Endodermal cell (in vitro differentiated cells): ENCODE measurements around the gene KCNQ1. TPM values are rescaled to one million over a fixed set of nuclear protein-coding genes. Genes with fewer than 3 reads are reported as not detected.

Source experiments
- DNase-seq: peaks from one replicate; pipeline ENCODE4 v3.0.0-alpha.2; 2017
- H3K27ac ChIP-seq: 2 replicates; pipeline ENCODE4 v1.5.1; 2013; ENCODE audit warnings: mild to moderate bottlenecking, low read depth, low read length, moderate library complexity
- H3K27me3 ChIP-seq: 2 replicates; pipeline ENCODE4 v1.6.1; 2013; ENCODE audit warnings: mild to moderate bottlenecking, low read length, moderate library complexity; ENCODE audit not compliant: insufficient read depth, control insufficient read depth, poor library complexity, severe bottlenecking
- H3K36me3 ChIP-seq: 2 replicates; pipeline ENCODE4 v1.7.0; 2013; ENCODE audit warnings: mild to moderate bottlenecking, low read length, moderate library complexity; ENCODE audit not compliant: control insufficient read depth, insufficient read depth
- H3K4me1 ChIP-seq: one replicate; pipeline ENCODE4 v1.7.0; 2013; ENCODE audit warnings: low read length; ENCODE audit not compliant: control insufficient read depth, insufficient read depth
- H3K4me3 ChIP-seq: 2 replicates; pipeline ENCODE4 v1.5.1; 2013; ENCODE audit warnings: mild to moderate bottlenecking, low read length, moderate library complexity
- H3K9ac ChIP-seq: 2 replicates; pipeline ENCODE4 v1.6.1; 2013; ENCODE audit warnings: mild to moderate bottlenecking, low read length, moderate library complexity; ENCODE audit not compliant: poor library complexity, severe bottlenecking; ENCODE audit errors: extremely low read depth
- H3K9me3 ChIP-seq: 2 replicates; pipeline ENCODE4 v1.6.1; 2013; ENCODE audit warnings: mild to moderate bottlenecking, low read length, moderate library complexity; ENCODE audit not compliant: control insufficient read depth
- H3K27ac Mint-ChIP-seq: 2 replicates; pipeline ENCODE4 v1.8.0; 2020; ENCODE audit warnings: mixed read lengths
- H3K27me3 Mint-ChIP-seq: 2 replicates; pipeline ENCODE4 v1.8.0; 2021; ENCODE audit warnings: mild to moderate bottlenecking, mixed read lengths; ENCODE audit not compliant: insufficient read depth
- H3K36me3 Mint-ChIP-seq: 2 replicates; pipeline ENCODE4 v1.8.0; 2020; ENCODE audit warnings: low read depth, mixed read lengths
- H3K4me1 Mint-ChIP-seq: 2 replicates; pipeline ENCODE4 v1.8.0; 2020; ENCODE audit warnings: mixed read lengths
- H3K4me3 Mint-ChIP-seq: 2 replicates; pipeline ENCODE4 v1.8.0; 2020; ENCODE audit warnings: mild to moderate bottlenecking, moderate library complexity, mixed read lengths
- H3K9me3 Mint-ChIP-seq: 2 replicates; pipeline ENCODE4 v1.8.0; 2020; ENCODE audit warnings: mild to moderate bottlenecking, mixed read lengths
- CTCF ChIP-seq: fragments of 200-600 bp; sonication (generic); conservative IDR thresholded peaks from 2 replicates; pipeline ENCODE4 v1.5.0; 2021; ENCODE audit warnings: antibody characterized with exemption, mild to moderate bottlenecking
- WGBS, 2 experiments: methylation state at CpG; one replicate each; pipeline versions ENCODE4 v1.1.5 to v1.1.7; 2013; ENCODE audit warnings: missing lambda C conversion rate in 2 of 2, mixed read lengths in 1 of 2; ENCODE audit not compliant: insufficient coverage in 1 of 2, insufficient read length in 1 of 2; 5-methylcytosine and 5-hydroxymethylcytosine counted together
- total RNA-seq, 2 donors: library from RNA; stranded (reverse); fragmentation: NEBNext Ultra II Directional in 1 of 2; extraction: Animal tissue kit (Norgen Biotek cat#: 25700) in 1 of 2; gene quantifications; 2 replicates in 1 of 2; 3 replicates in 1 of 2; pipeline ENCODE4 v1.2.1, GENCODE V29; 2021

KCNQ1 gene
- total RNA-seq, 2 donors from 2014 or later, result 1.8 to 3.5 TPM

DNA sequence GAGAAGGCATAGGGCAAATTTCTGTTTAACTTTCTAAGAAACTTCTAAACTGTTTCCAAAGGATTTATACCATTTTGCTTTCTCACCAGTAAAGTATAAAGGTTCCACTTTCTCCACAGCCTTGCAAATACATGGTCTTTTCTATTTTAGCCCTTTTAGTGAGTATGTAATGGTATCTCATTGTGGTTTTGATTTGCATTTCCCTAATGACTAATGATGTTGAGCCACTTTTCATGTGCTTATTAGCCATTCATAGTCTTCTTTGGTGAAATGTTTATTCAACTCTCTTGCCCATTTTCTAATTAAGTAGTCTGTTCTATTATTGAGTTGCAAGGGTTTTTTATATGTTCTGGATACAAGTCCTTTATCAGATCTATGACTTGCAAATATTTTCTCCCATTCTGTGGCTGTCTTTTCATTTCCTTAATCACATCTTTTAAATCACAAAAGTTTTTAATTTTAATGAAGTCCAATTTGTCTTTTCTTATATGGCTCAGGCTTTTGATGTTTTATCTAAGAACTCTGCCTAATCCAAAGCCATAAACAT lies 338.8 kb downstream of the KCNQ1 start:
- no peak overlapping the region for H3K4me3 Mint-ChIP-seq
- Histone ChIP-seq H3K27me3 (no peaks in the 10 kb centered on the region), H3K9ac (no peak overlapping the region), H3K27ac (no peak overlapping the region), H3K4me3 (no peak overlapping the region), H3K4me1 (peaks cover 11% of the 10 kb centered on the region), H3K9me3 (peaks cover 9% of the 10 kb centered on the region), H3K36me3 (no peaks in the 10 kb centered on the region)
- peaks cover 10% of the 10 kb centered on the region for H3K4me1 Mint-ChIP-seq
- H3K36me3 Mint-ChIP-seq, result no peaks in the 10 kb centered on the region
- H3K27ac Mint-ChIP-seq, result no peak overlapping the region
- peaks cover 10% of the 10 kb centered on the region for H3K27me3 Mint-ChIP-seq
- no peak for TF ChIP-seq CTCF
- DNase-seq, result no peak
- H3K9me3 Mint-ChIP-seq, result peaks cover 9% of the 10 kb centered on the region

- H3K9me3 Mint-ChIP-seq, result peaks cover 9% of the 10 kb centered on the region
- Histone ChIP-seq H3K27me3 (peaks cover 29% of the 10 kb centered on the region), H3K4me1 (no peaks in the 10 kb centered on the region), H3K27ac (no peak overlapping the region), H3K9ac (no peak overlapping the region), H3K36me3 (no peaks in the 10 kb centered on the region), H3K4me3 (no peak overlapping the region), H3K9me3 (peaks cover 9% of the 10 kb centered on the region)
- 90 to 95% methylated on average over 7 to 9 of the region's 10 CpGs for WGBS, 2 experiments
- TF ChIP-seq CTCF, result no peak
- no peaks in the 10 kb centered on the region for H3K36me3 Mint-ChIP-seq
- no peak overlapping the region for H3K4me3 Mint-ChIP-seq
- H3K4me1 Mint-ChIP-seq, result no peaks in the 10 kb centered on the region
- H3K27me3 Mint-ChIP-seq, result peaks cover 40% of the 10 kb centered on the region
- DNase-seq, result no peak
- H3K27ac Mint-ChIP-seq, result no peak overlapping the region
Observed at GRCh38 chr11:2787816-2788167, 343.0 kb downstream of the KCNQ1 start.

DNA sequence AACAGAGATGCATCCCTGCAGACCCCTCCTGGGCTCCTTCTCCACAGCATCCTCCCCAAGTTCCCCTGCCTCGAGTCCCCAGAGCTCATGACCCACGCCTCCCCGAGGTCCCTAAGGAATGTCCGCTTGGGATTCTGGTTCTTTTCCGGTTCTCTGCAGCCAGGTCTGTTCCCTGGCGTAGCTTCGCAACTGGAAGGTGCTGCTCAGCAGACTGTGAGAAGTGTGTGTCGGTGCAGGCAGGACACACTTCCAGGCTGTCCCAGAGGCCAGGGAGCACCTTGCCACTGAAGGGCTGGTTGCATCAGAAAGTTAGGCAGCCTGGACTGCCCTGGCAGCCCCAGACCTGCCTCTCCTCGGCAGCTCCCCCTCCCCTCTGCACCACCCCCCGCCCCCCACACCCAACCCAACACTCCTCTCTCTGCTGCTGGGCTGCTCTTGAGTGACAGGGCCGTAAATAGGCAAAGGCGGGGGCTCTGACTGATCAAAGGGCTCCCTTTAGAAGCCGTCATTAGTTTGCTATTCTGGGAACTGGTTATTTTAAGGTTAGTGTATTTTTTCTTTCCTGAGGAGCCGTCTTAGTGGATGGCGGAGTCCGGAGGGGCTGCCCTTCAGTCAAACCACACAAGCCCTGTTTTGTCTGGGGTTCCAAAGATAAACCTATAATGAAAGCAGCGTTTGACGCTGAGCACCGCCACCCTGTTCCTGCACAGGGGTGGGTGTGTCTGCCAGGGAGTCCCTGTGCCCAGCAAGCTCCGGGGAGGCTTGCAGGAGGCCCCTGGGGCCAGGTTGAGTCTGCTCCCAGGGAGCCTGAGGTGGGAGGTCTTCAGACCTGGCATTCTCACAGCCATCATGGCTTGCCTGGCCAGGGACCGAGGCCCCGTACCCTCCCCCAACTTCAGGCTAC lies 343.6 kb downstream of the KCNQ1 start:
- peaks cover 45% of the 10 kb centered on the region for H3K27me3 Mint-ChIP-seq
- Histone ChIP-seq H3K27me3 (peaks cover 29% of the 10 kb centered on the region), H3K27ac (no peak overlapping the region), H3K9me3 (peaks cover 9% of the 10 kb centered on the region), H3K4me1 (no peaks in the 10 kb centered on the region), H3K36me3 (no peaks in the 10 kb centered on the region), H3K9ac (no peak overlapping the region), H3K4me3 (no peak overlapping the region)
- 77% methylated on average over 9 to 19 of the region's 22 CpGs for WGBS, 2 experiments
- DNase-seq, result peak; percentile 60
- H3K4me1 Mint-ChIP-seq, result no peaks in the 10 kb centered on the region
- no peak overlapping the region for H3K4me3 Mint-ChIP-seq
- H3K9me3 Mint-ChIP-seq, result peaks cover 9% of the 10 kb centered on the region
- no peaks in the 10 kb centered on the region for H3K36me3 Mint-ChIP-seq
- TF ChIP-seq CTCF, result no peak
- H3K27ac Mint-ChIP-seq, result no peak overlapping the region
